CD4-positive, CD25-positive, alpha-beta regulatory T cell (primary cell): ENCODE data around the gene TMEM17. TPM values are rescaled to one million over a fixed set of nuclear protein-coding genes. Genes with fewer than 3 reads are reported as not detected.

Experiments used
- ATAC-seq, 2 donors: fragments of 150-1000 bp; cut with Tn5 transposase; one replicate each; pipeline ENCODE4 v1.10.0; 2021; ENCODE audit warnings: low read depth in 2 of 2, moderate number of reproducible peaks in 2 of 2, moderate library complexity in 1 of 2
- DNase-seq, 3 donors: peaks; one replicate each; pipeline versions ENCODE4 v3.0.0 to v3.0.0-alpha.2; 2012 to 2022; ENCODE audit warnings: mixed read lengths in 1 of 3
- H3K27ac ChIP-seq: one replicate; pipeline ENCODE4 v1.7.0; 2013; ENCODE audit warnings: mild to moderate bottlenecking, low read length; ENCODE audit not compliant: insufficient read depth, poor library complexity, severe bottlenecking
- H3K27me3 ChIP-seq: one replicate; pipeline ENCODE4 v1.7.0; 2013; ENCODE audit warnings: low read length; ENCODE audit not compliant: control insufficient read depth, insufficient read depth
- H3K36me3 ChIP-seq: one replicate; pipeline ENCODE4 v1.7.0; 2013; ENCODE audit warnings: mild to moderate bottlenecking, low read length, moderate library complexity; ENCODE audit not compliant: control insufficient read depth, insufficient read depth
- H3K4me1 ChIP-seq: 2 replicates; pipeline ENCODE4 v1.7.0; 2013; ENCODE audit warnings: mild to moderate bottlenecking, low read length; ENCODE audit not compliant: insufficient read depth, control insufficient read depth, poor library complexity, severe bottlenecking
- H3K4me3 ChIP-seq: one replicate; pipeline ENCODE4 v1.7.0; 2013; ENCODE audit warnings: low read depth, mild to moderate bottlenecking, low read length, moderate library complexity
- H3K9me3 ChIP-seq, 2 experiments: 1 replicate in 1 of 2; 2 replicates in 1 of 2; pipeline ENCODE4 v1.7.0; 2013; ENCODE audit warnings: low read length in 2 of 2, mild to moderate bottlenecking in 1 of 2, moderate library complexity in 1 of 2; ENCODE audit not compliant: control insufficient read depth in 2 of 2
- H3K27ac Mint-ChIP-seq, 3 donors: one replicate each; pipeline ENCODE4 v1.8.0; 2020 to 2022; ENCODE audit warnings: mild to moderate bottlenecking in 3 of 3, mixed read lengths in 3 of 3, moderate library complexity in 2 of 3
- H3K27me3 Mint-ChIP-seq: one replicate; pipeline ENCODE4 v1.8.0; 2022; ENCODE audit warnings: mild to moderate bottlenecking, mixed read lengths
- H3K36me3 Mint-ChIP-seq: one replicate; pipeline ENCODE4 v1.8.0; 2020; ENCODE audit warnings: mixed read lengths
- H3K4me1 Mint-ChIP-seq, 4 donors: one replicate each; pipeline ENCODE4 v1.8.0; 2020 to 2022; ENCODE audit warnings: mixed read lengths in 4 of 4, mild to moderate bottlenecking in 1 of 4
- H3K4me3 Mint-ChIP-seq, 4 donors: one replicate each; pipeline ENCODE4 v1.8.0; 2020 to 2022; ENCODE audit warnings: mild to moderate bottlenecking in 4 of 4, mixed read lengths in 4 of 4, moderate library complexity in 3 of 4
- H3K9me3 Mint-ChIP-seq, 7 donors: one replicate each; pipeline ENCODE4 v1.8.0; 2020 to 2022; ENCODE audit warnings: mixed read lengths in 7 of 7, mild to moderate bottlenecking in 3 of 7, moderate library complexity in 2 of 7
- polyA plus RNA-seq, 4 donors: library from polyadenylated mRNA; unstranded; fragments of 300-500 nt; fragmentation: Illumina TruSeq; gene quantifications; one replicate each; pipeline ENCODE4 v1.2.3, GENCODE V29; 2021
- total RNA-seq: library from RNA; stranded (reverse); gene quantifications from one replicate; pipeline ENCODE4 v1.2.3, GENCODE V29; 2022

The TMEM17 gene
- total and polyA plus RNA-seq, 5 donors from 2014 or later: not detected

GRCh38 chr2:62477573-62477972 is 28.4 kb downstream of the TMEM17 start:
- H3K9me3 Mint-ChIP-seq: no peaks in the 10 kb centered on the region

GRCh38 chr2:62475172-62476011 is 30.6 kb downstream of the TMEM17 start:
- Histone ChIP-seq H3K4me3 (peak overlapping the region; percentile 40), H3K27ac (no peak overlapping the region), H3K36me3 (no peaks in the 10 kb centered on the region), H3K27me3 (peaks cover 5% of the 10 kb centered on the region), H3K4me1 (peaks cover 4% of the 10 kb centered on the region), H3K9me3 (no peaks in the 10 kb centered on the region)
- Mint-ChIP-seq H3K4me1 (peaks cover 0 to 10% (median 8%) of the 10 kb centered on the region in 4 donors), H3K27ac (peak overlapping the region in 2 of 3 donors; percentile 54 to 60), H3K36me3 (no peaks in the 10 kb centered on the region), H3K4me3 (peak overlapping the region in 2 of 4 donors; percentile 53 to 66), H3K27me3 (peaks cover 23% of the 10 kb centered on the region), H3K9me3 (no peaks in the 10 kb centered on the region)
- DNase-seq: peak in 1 of 3 donors; percentile 62
- ATAC-seq: peak; percentile 31 to 32

More at GRCh38 chr2:62477573-62477972, 28.4 kb downstream of the TMEM17 start:
- H3K4me1 Mint-ChIP-seq: peaks cover 0 to 10% (median 8%) of the 10 kb centered on the region in 4 donors
- H3K27ac ChIP-seq: no peak overlapping the region
- ATAC-seq (no peak), DNase-seq (no peak)
- H3K36me3 ChIP-seq: no peaks in the 10 kb centered on the region
- H3K27ac Mint-ChIP-seq: no peak overlapping the region
- no peaks in the 10 kb centered on the region for H3K9me3 ChIP-seq
- H3K4me3 Mint-ChIP-seq: no peak overlapping the region
- no peaks in the 10 kb centered on the region for H3K36me3 Mint-ChIP-seq
- H3K27me3 Mint-ChIP-seq: peaks cover 28% of the 10 kb centered on the region
- H3K4me1 ChIP-seq: peaks cover 4% of the 10 kb centered on the region
- H3K4me3 ChIP-seq: no peak overlapping the region
- H3K27me3 ChIP-seq: peaks cover 6% of the 10 kb centered on the region

- no peaks in the 10 kb centered on the region for H3K36me3 Mint-ChIP-seq
These were observed 31.8 kb downstream of the TMEM17 start for GRCh38 chr2:62474176-62474575.

GRCh38 chr2:62473246-62473827 is 32.7 kb downstream of the TMEM17 start:
- Histone ChIP-seq H3K4me3 (no peak overlapping the region), H3K27ac (no peak overlapping the region), H3K36me3 (no peaks in the 10 kb centered on the region), H3K27me3 (peaks cover 5% of the 10 kb centered on the region), H3K4me1 (peaks cover 4% of the 10 kb centered on the region), H3K9me3 (no peaks in the 10 kb centered on the region)
- peaks cover 27% of the 10 kb centered on the region for H3K27me3 Mint-ChIP-seq
- H3K36me3 Mint-ChIP-seq: no peaks in the 10 kb centered on the region
- H3K4me3 Mint-ChIP-seq: peak overlapping the region in 1 of 4 donors; percentile 1
- ATAC-seq: no peak
- H3K4me1 Mint-ChIP-seq: peaks cover 0 to 10% (median 8%) of the 10 kb centered on the region in 4 donors
- H3K27ac Mint-ChIP-seq: no peak overlapping the region
- no peak for DNase-seq
- no peaks in the 10 kb centered on the region for H3K9me3 Mint-ChIP-seq

More at GRCh38 chr2:62474176-62474575, 31.8 kb downstream of the TMEM17 start:
- H3K27ac Mint-ChIP-seq: no peak overlapping the region
- DNase-seq (no peak), ATAC-seq (no peak)
- no peaks in the 10 kb centered on the region for H3K36me3 ChIP-seq
- peaks cover 5% of the 10 kb centered on the region for H3K27me3 ChIP-seq
- no peak overlapping the region for H3K4me3 ChIP-seq
- H3K27ac ChIP-seq: no peak overlapping the region
- peaks cover 0 to 10% (median 8%) of the 10 kb centered on the region in 4 donors for H3K4me1 Mint-ChIP-seq
- H3K9me3 Mint-ChIP-seq: no peaks in the 10 kb centered on the region
- H3K9me3 ChIP-seq: no peaks in the 10 kb centered on the region
- H3K4me3 Mint-ChIP-seq: no peak overlapping the region
- peaks cover 4% of the 10 kb centered on the region for H3K4me1 ChIP-seq
- peaks cover 27% of the 10 kb centered on the region for H3K27me3 Mint-ChIP-seq

GRCh38 chr2:62472312-62472711 is 33.7 kb downstream of the TMEM17 start:
- H3K9me3 Mint-ChIP-seq: no peaks in the 10 kb centered on the region

GRCh38 chr2:62471816-62472215 is 34.2 kb downstream of the TMEM17 start:
- DNase-seq: no peak
- Histone ChIP-seq H3K27ac (no peak overlapping the region), H3K9me3 (no peaks in the 10 kb centered on the region), H3K4me3 (no peak overlapping the region), H3K27me3 (peaks cover 5% of the 10 kb centered on the region), H3K4me1 (peaks cover 4% of the 10 kb centered on the region), H3K36me3 (no peaks in the 10 kb centered on the region)
- Mint-ChIP-seq H3K36me3 (no peaks in the 10 kb centered on the region), H3K4me1 (peaks cover 0 to 10% (median 8%) of the 10 kb centered on the region in 4 donors), H3K4me3 (peak overlapping the region in 1 of 4 donors; percentile 7), H3K9me3 (no peaks in the 10 kb centered on the region), H3K27me3 (peaks cover 25% of the 10 kb centered on the region), H3K27ac (no peak overlapping the region)
- ATAC-seq: no peak

More at GRCh38 chr2:62472312-62472711, 33.7 kb downstream of the TMEM17 start:
- no peaks in the 10 kb centered on the region for H3K36me3 ChIP-seq
- H3K27me3 ChIP-seq: peaks cover 5% of the 10 kb centered on the region
- peaks cover 0 to 10% (median 8%) of the 10 kb centered on the region in 4 donors for H3K4me1 Mint-ChIP-seq
- no peaks in the 10 kb centered on the region for H3K36me3 Mint-ChIP-seq
- ATAC-seq: no peak
- H3K9me3 ChIP-seq: no peaks in the 10 kb centered on the region
- no peak overlapping the region for H3K4me3 Mint-ChIP-seq
- no peak overlapping the region for H3K27ac ChIP-seq
- peaks cover 27% of the 10 kb centered on the region for H3K27me3 Mint-ChIP-seq
- H3K4me1 ChIP-seq: peaks cover 4% of the 10 kb centered on the region
- H3K27ac Mint-ChIP-seq: no peak overlapping the region
- no peak for DNase-seq
- H3K4me3 ChIP-seq: no peak overlapping the region

GRCh38 chr2:62471404-62471803 is 34.6 kb downstream of the TMEM17 start:
- H3K4me1 Mint-ChIP-seq: peaks cover 0 to 10% (median 8%) of the 10 kb centered on the region in 4 donors
- H3K27ac Mint-ChIP-seq: no peak overlapping the region
- Histone ChIP-seq H3K4me1 (peaks cover 4% of the 10 kb centered on the region), H3K4me3 (no peak overlapping the region), H3K9me3 (no peaks in the 10 kb centered on the region), H3K27ac (no peak overlapping the region), H3K36me3 (no peaks in the 10 kb centered on the region), H3K27me3 (peaks cover 5% of the 10 kb centered on the region)
- peaks cover 21% of the 10 kb centered on the region for H3K27me3 Mint-ChIP-seq
- no peaks in the 10 kb centered on the region for H3K9me3 Mint-ChIP-seq
- H3K36me3 Mint-ChIP-seq: no peaks in the 10 kb centered on the region
- H3K4me3 Mint-ChIP-seq: no peak overlapping the region
- DNase-seq (no peak), ATAC-seq (no peak)
